ENCODE data around the gene PTPRM.

DNA sequence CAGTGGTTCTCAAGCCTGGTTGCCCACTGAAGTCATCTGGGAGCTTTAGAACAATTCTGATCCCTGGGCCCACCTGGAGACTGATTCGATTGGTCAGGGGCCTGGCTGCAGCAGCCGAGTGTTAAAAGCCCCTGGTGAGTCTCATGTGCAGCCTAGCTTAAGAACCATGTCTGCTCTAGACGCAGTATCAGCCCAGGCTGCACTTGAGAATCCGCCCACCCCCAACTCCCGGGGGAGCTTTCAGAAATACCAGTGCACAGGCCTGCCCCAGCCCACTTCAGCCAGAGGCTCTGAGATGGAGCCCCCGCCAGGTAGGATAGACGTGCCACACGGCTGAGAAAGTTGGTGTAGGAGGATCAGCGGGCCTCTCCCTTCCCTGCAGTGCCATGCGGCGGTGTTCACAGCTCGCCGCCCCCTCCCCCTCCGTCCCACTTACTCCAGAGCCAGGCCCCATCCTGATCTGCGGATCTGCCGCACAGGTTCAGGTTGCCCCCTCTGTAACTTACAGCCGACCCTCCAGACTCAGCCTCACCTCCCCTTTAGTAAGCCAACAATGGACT, 833.2 kb downstream of the PTPRM start:
- TF ChIP-seq, protein P1, sequence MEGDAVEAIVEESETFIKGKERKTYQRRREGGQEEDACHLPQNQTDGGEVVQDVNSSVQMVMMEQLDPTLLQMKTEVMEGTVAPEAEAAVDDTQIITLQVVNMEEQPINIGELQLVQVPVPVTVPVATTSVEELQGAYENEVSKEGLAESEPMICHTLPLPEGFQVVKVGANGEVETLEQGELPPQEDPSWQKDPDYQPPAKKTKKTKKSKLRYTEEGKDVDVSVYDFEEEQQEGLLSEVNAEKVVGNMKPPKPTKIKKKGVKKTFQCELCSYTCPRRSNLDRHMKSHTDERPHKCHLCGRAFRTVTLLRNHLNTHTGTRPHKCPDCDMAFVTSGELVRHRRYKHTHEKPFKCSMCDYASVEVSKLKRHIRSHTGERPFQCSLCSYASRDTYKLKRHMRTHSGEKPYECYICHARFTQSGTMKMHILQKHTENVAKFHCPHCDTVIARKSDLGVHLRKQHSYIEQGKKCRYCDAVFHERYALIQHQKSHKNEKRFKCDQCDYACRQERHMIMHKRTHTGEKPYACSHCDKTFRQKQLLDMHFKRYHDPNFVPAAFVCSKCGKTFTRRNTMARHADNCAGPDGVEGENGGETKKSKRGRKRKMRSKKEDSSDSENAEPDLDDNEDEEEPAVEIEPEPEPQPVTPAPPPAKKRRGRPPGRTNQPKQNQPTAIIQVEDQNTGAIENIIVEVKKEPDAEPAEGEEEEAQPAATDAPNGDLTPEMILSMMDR (conservative IDR thresholded peaks at IDR 0.05; ENCODE audit: low read depth in 2 of 2), result no peak
- no peak for TF ChIP-seq POLR2AphosphoS5 (IDR thresholded peaks at IDR 0.05; ENCODE audit: low read depth)
- no peak for TF ChIP-seq ZNF331 (CRISPR knock-in tag; IDR thresholded peaks at IDR 0.05; ENCODE audit: low read depth)
- TF ChIP-seq, protein P2, sequence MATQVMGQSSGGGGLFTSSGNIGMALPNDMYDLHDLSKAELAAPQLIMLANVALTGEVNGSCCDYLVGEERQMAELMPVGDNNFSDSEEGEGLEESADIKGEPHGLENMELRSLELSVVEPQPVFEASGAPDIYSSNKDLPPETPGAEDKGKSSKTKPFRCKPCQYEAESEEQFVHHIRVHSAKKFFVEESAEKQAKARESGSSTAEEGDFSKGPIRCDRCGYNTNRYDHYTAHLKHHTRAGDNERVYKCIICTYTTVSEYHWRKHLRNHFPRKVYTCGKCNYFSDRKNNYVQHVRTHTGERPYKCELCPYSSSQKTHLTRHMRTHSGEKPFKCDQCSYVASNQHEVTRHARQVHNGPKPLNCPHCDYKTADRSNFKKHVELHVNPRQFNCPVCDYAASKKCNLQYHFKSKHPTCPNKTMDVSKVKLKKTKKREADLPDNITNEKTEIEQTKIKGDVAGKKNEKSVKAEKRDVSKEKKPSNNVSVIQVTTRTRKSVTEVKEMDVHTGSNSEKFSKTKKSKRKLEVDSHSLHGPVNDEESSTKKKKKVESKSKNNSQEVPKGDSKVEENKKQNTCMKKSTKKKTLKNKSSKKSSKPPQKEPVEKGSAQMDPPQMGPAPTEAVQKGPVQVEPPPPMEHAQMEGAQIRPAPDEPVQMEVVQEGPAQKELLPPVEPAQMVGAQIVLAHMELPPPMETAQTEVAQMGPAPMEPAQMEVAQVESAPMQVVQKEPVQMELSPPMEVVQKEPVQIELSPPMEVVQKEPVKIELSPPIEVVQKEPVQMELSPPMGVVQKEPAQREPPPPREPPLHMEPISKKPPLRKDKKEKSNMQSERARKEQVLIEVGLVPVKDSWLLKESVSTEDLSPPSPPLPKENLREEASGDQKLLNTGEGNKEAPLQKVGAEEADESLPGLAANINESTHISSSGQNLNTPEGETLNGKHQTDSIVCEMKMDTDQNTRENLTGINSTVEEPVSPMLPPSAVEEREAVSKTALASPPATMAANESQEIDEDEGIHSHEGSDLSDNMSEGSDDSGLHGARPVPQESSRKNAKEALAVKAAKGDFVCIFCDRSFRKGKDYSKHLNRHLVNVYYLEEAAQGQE (IDR thresholded peaks at IDR 0.05; ENCODE audit: unreplicated experiment), result no peak
- no peak for TF ChIP-seq EZH2phosphoT487 (IDR thresholded peaks at IDR 0.05; ENCODE audit: unreplicated experiment)
- TF ChIP-seq CREB1 (CRISPR knock-in tag; IDR thresholded peaks at IDR 0.05; ENCODE audit: low read depth), result no peak
